CD4-positive, alpha-beta memory T cell (primary cell): Measurements from ENCODE around the gene GOLGA8N. TPM values are rescaled to one million over a fixed set of nuclear protein-coding genes. Genes with fewer than 3 reads are reported as not detected.

Source experiments
- CTCF ChIA-PET: fragments of 350-600 bp; sonication (Branson Sonifier 250); formaldehyde crosslinking; loops from one replicate; lab custom pipeline; 2021; ENCODE audit warnings: inconsistent platforms; ENCODE audit not compliant: partially characterized antibody; lab: Charles Lee
- POLR2A ChIA-PET: fragments of 350-600 bp; sonication (Branson Sonifier 250); formaldehyde crosslinking; loops from one replicate; lab custom pipeline; 2021; ENCODE audit not compliant: partially characterized antibody; lab: Charles Lee
- DNase-seq, 5 donors: peaks; one replicate each; pipeline versions ENCODE4 v3.0.0 to v3.0.0-alpha.2; 2020 to 2022; ENCODE audit warnings: mixed read lengths in 1 of 5
- H3K27ac ChIP-seq: one replicate; pipeline ENCODE4 v1.7.0; 2013; ENCODE audit warnings: low read depth, low read length
- H3K27me3 ChIP-seq: 2 replicates; pipeline ENCODE4 v1.7.0; 2013; ENCODE audit warnings: mild to moderate bottlenecking, low read length, moderate library complexity; ENCODE audit not compliant: insufficient read depth
- H3K36me3 ChIP-seq: 2 replicates; pipeline ENCODE4 v1.7.0; 2013; ENCODE audit warnings: mild to moderate bottlenecking, low read length, moderate library complexity; ENCODE audit not compliant: insufficient read depth
- H3K4me1 ChIP-seq: 2 replicates; pipeline ENCODE4 v1.7.0; 2013; ENCODE audit warnings: mild to moderate bottlenecking, low read length, moderate library complexity; ENCODE audit not compliant: insufficient read depth
- H3K4me3 ChIP-seq, 2 donors: one replicate each; pipeline ENCODE4 v1.7.0; 2013; ENCODE audit warnings: low read length in 2 of 2, mild to moderate bottlenecking in 1 of 2
- H3K9me3 ChIP-seq, 2 donors: one replicate each; pipeline ENCODE4 v1.7.0; 2013; ENCODE audit warnings: low read length in 2 of 2, control low read depth in 1 of 2; ENCODE audit not compliant: control insufficient read depth in 1 of 2
- H3K27ac Mint-ChIP-seq, 7 donors: one replicate each; pipeline ENCODE4 v1.8.0; 2020 to 2021; ENCODE audit warnings: mixed read lengths in 7 of 7, mild to moderate bottlenecking in 6 of 7, inconsistent platforms in 3 of 7, moderate library complexity in 3 of 7
- H3K27me3 Mint-ChIP-seq, 2 donors: one replicate each; pipeline ENCODE4 v1.8.0; 2020 to 2021; ENCODE audit warnings: mixed read lengths in 2 of 2
- H3K36me3 Mint-ChIP-seq, 2 donors: one replicate each; pipeline ENCODE4 v1.8.0; 2020 to 2021; ENCODE audit warnings: mixed read lengths in 2 of 2, inconsistent platforms in 1 of 2, mild to moderate bottlenecking in 1 of 2
- H3K4me1 Mint-ChIP-seq, 4 donors: one replicate each; pipeline ENCODE4 v1.8.0; 2020 to 2021; ENCODE audit warnings: mixed read lengths in 4 of 4, mild to moderate bottlenecking in 1 of 4
- H3K4me3 Mint-ChIP-seq, 8 donors: one replicate each; pipeline ENCODE4 v1.8.0; 2020 to 2021; ENCODE audit warnings: mixed read lengths in 8 of 8, mild to moderate bottlenecking in 7 of 8, moderate library complexity in 6 of 8, inconsistent platforms in 3 of 8
- H3K9me3 Mint-ChIP-seq, 8 donors: one replicate each; pipeline ENCODE4 v1.8.0; 2020 to 2021; ENCODE audit warnings: mixed read lengths in 8 of 8, mild to moderate bottlenecking in 5 of 8, inconsistent platforms in 3 of 8, moderate library complexity in 1 of 8
- intact Hi-C: fragments of 100-400 bp; cut with micrococcal nuclease; formaldehyde crosslinking; loops from one replicate; pipeline ENCODE4 v1.15.1; 2023
- polyA plus RNA-seq, 2 donors: library from polyadenylated mRNA; unstranded; fragments of 300-500 nt; fragmentation: Illumina TruSeq; gene quantifications; one replicate each; pipeline ENCODE4 v1.2.3, GENCODE V29; 2021
- total RNA-seq, 2 experiments: library from RNA; stranded (reverse); gene quantifications; one replicate each; pipeline ENCODE4 v1.2.3, GENCODE V29; 2021

Gene GOLGA8N
- total and polyA plus RNA-seq, 4 experiments from 2014 or later: 0.17 to 8.2 (median 7.0) TPM; not detected in 1

DNA sequence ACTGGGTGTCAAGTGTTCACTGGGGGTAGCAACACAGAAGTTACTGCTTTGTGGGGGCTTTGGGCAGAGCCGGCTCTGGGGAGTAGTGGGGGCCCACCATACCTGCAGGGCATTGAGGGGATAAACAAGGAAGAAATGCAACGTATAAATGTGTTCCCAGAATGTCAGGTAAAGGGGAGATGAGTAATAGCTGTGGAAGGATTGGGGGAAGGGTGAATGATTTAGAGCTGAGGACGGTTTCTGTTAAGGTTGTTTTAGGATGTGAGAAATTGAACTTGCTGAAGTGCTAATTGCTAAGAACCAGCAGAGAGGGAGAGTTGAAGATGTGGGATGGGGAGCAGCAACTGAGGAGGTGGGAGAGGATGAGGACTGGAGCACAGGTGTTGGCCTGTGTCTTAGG lies 58.9 kb downstream of the GOLGA8N start:
- Histone ChIP-seq H3K27ac (no peak overlapping the region), H3K27me3 (no peaks in the 10 kb centered on the region), H3K36me3 (no peaks in the 10 kb centered on the region), H3K4me3 (no peak overlapping the region), H3K9me3 (no peaks in the 10 kb centered on the region), H3K4me1 (peaks cover under 1% of the 10 kb centered on the region)
- H3K9me3 Mint-ChIP-seq: no peaks in the 10 kb centered on the region
- CTCF ChIA-PET: interaction anchor here (1.1 to 5.4 kb wide), 2 partner anchors 8 to 10 kb away, joined by 3 to 71 read pairs; partner anchors contain the start of gene SCG5
- H3K27ac Mint-ChIP-seq: peak overlapping the region in 1 of 7 donors; percentile 77
- POLR2A ChIA-PET: no interaction called here
- H3K4me3 Mint-ChIP-seq: peak overlapping the region in 1 of 8 donors; percentile 10
- peaks cover under 1 to 3% (median 1%) of the 10 kb centered on the region in 4 donors for H3K4me1 Mint-ChIP-seq
- DNase-seq: no peak
- H3K36me3 Mint-ChIP-seq: no peaks in the 10 kb centered on the region
- intact Hi-C loops: no loop called here
- H3K27me3 Mint-ChIP-seq: no peaks in the 10 kb centered on the region

DNA sequence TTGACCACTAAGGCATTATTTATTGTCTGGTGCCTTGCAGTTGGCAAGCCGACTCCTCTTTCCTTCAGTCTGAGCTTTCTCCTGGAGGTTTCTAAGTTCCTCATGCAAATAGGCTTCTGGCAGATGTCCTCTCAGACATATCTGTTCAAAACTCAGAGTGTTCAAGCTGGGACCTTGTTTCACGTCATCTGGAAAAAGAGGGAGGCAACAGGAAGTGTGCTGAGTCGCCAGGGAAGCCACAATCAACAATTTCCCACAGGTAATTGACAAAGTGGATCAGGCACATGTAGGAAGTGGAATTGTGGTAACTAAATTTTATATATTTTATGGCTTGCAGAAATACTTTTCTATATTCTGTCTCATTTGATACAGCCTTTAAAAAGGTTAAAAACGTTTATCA lies 62.8 kb downstream of the GOLGA8N start:
- Mint-ChIP-seq H3K27me3 (no peaks in the 10 kb centered on the region), H3K4me1 (peaks cover 8 to 10% (median 9%) of the 10 kb centered on the region in 4 donors), H3K9me3 (no peaks in the 10 kb centered on the region), H3K4me3 (no peak overlapping the region), H3K36me3 (no peaks in the 10 kb centered on the region), H3K27ac (no peak overlapping the region)
- CTCF ChIA-PET: interaction anchor here (0.5 to 3.9 kb wide), 4 partner anchors 10 to 590 kb away, joined by 3 to 23 read pairs (median 4); no protein-coding TSS in a partner anchor
- no peak for DNase-seq
- H3K4me1 ChIP-seq: peaks cover 12% of the 10 kb centered on the region
- intact Hi-C loops: no loop called here
- POLR2A ChIA-PET: no interaction called here
- no peak overlapping the region for H3K27ac ChIP-seq
- H3K27me3 ChIP-seq: no peaks in the 10 kb centered on the region
- H3K36me3 ChIP-seq: no peaks in the 10 kb centered on the region
- H3K4me3 ChIP-seq: no peak overlapping the region
- H3K9me3 ChIP-seq: no peaks in the 10 kb centered on the region

GRCh38 chr15:32656496-32656895 lies 63.2 kb downstream of the GOLGA8N start:
- H3K27me3 ChIP-seq: no peaks in the 10 kb centered on the region
- ChIA-PET CTCF (interaction anchor here (0.8 to 3.9 kb wide), 3 partner anchors 10 to 13 kb away, joined by 3 to 23 read pairs (median 4); no protein-coding TSS in a partner anchor), POLR2A (no interaction called here)
- Mint-ChIP-seq H3K27ac (no peak overlapping the region), H3K4me1 (peaks cover 8 to 10% (median 9%) of the 10 kb centered on the region in 4 donors), H3K36me3 (no peaks in the 10 kb centered on the region), H3K27me3 (no peaks in the 10 kb centered on the region), H3K4me3 (no peak overlapping the region), H3K9me3 (no peaks in the 10 kb centered on the region)
- no peaks in the 10 kb centered on the region for H3K36me3 ChIP-seq
- H3K27ac ChIP-seq: no peak overlapping the region
- intact Hi-C loops: no loop called here
- no peak for DNase-seq
- no peak overlapping the region for H3K4me3 ChIP-seq
- H3K4me1 ChIP-seq: peaks cover 12% of the 10 kb centered on the region
- no peaks in the 10 kb centered on the region for H3K9me3 ChIP-seq

Other genes with a start within 250 kb of the GOLGA8N start
- gene GOLGA8K, start 190.2 kb upstream of the GOLGA8N start, total RNA-seq: under 1 TPM; 0.36 to 0.96 TPM
- not detected for gene GOLGA8K, start 190.2 kb upstream of the GOLGA8N start, polyA plus RNA-seq
- 1 to 10 TPM in 1 of 2 experiments, under 1 TPM in 1; 1.00 to 2.3 TPM for gene GOLGA8O, start 137.8 kb upstream of the GOLGA8N start, total RNA-seq
- gene GOLGA8O, start 137.8 kb upstream of the GOLGA8N start, polyA plus RNA-seq: not detected
- gene ARHGAP11A, start 22.0 kb downstream of the GOLGA8N start, total RNA-seq: 1 to 10 TPM; 7.3 to 8.8 TPM
- 1 to 10 TPM; 2.5 to 5.6 TPM for gene ARHGAP11A, start 22.0 kb downstream of the GOLGA8N start, polyA plus RNA-seq
- gene SCG5, start 48.3 kb downstream of the GOLGA8N start, total RNA-seq: under 1 TPM in 1 of 2 experiments, not detected in 1; 0.35 TPM
- gene SCG5, start 48.3 kb downstream of the GOLGA8N start, polyA plus RNA-seq: under 1 TPM; 0.23 to 0.76 TPM
- gene GREM1, start 124.5 kb downstream of the GOLGA8N start, total RNA-seq: not detected
- not detected for gene GREM1, start 124.5 kb downstream of the GOLGA8N start, polyA plus RNA-seq